KMS-11 (cell line): ENCODE measurements around the gene ATP6V1C2.

Experiments used
- H2AFZ ChIP-seq: fragments of 200-600 bp; sonication (generic); 2 replicates; pipeline ENCODE4 v1.6.1; 2016; ENCODE audit warnings: antibody characterized with exemption, mixed run types, low read depth
- H3K27ac ChIP-seq: fragments of 200-600 bp; sonication (generic); 2 replicates; pipeline ENCODE4 v1.6.1; 2016; ENCODE audit warnings: mild to moderate bottlenecking, mixed run types
- H3K27me3 ChIP-seq: fragments of 200-600 bp; sonication (generic); 2 replicates; pipeline ENCODE4 v1.6.1; 2017; ENCODE audit warnings: mild to moderate bottlenecking, low read depth, mixed run types, moderate library complexity; ENCODE audit not compliant: insufficient read depth
- H3K36me3 ChIP-seq: fragments of 200-600 bp; sonication (generic); 2 replicates; pipeline ENCODE4 v1.6.1; 2017; ENCODE audit warnings: mild to moderate bottlenecking, mixed run types; ENCODE audit not compliant: insufficient read depth
- H3K4me1 ChIP-seq: fragments of 200-600 bp; sonication (generic); 2 replicates; pipeline ENCODE4 v1.6.1; 2016; ENCODE audit warnings: mild to moderate bottlenecking, low read depth, mixed run types; ENCODE audit not compliant: poor library complexity, severe bottlenecking
- H3K4me2 ChIP-seq: fragments of 200-600 bp; sonication (generic); 2 replicates; pipeline ENCODE4 v1.7.0; 2016; ENCODE audit warnings: mild to moderate bottlenecking, mixed run types
- H3K4me3 ChIP-seq: fragments of 200-600 bp; sonication (generic); IDR thresholded peaks from 2 replicates; pipeline ENCODE4 v1.6.1; 2017; ENCODE audit warnings: low read depth, low read length, mixed read lengths; ENCODE audit not compliant: insufficient read depth
- H3K79me2 ChIP-seq: fragments of 200-600 bp; sonication (generic); 2 replicates; pipeline ENCODE4 v1.6.1; 2016; ENCODE audit warnings: low read depth, mixed run types; ENCODE audit not compliant: insufficient read depth
- H3K9ac ChIP-seq: fragments of 200-600 bp; sonication (generic); 2 replicates; pipeline ENCODE4 v1.6.1; 2016; ENCODE audit warnings: mild to moderate bottlenecking, mixed run types
- H4K20me1 ChIP-seq: fragments of 200-600 bp; sonication (generic); 2 replicates; pipeline ENCODE4 v1.6.1; 2016; ENCODE audit warnings: mild to moderate bottlenecking, mixed run types; ENCODE audit not compliant: insufficient read depth
- TF ChIP-seq, protein P1 (sequence below): fragments of 200-600 bp; sonication (generic); conservative IDR thresholded peaks from 2 replicates; pipeline ENCODE4 v1.6.1; 2017; ENCODE audit warnings: low read depth, mild to moderate bottlenecking, antibody characterized with exemption, low read length, moderate library complexity, mixed read lengths

ATP6V1C2 gene

DNA sequence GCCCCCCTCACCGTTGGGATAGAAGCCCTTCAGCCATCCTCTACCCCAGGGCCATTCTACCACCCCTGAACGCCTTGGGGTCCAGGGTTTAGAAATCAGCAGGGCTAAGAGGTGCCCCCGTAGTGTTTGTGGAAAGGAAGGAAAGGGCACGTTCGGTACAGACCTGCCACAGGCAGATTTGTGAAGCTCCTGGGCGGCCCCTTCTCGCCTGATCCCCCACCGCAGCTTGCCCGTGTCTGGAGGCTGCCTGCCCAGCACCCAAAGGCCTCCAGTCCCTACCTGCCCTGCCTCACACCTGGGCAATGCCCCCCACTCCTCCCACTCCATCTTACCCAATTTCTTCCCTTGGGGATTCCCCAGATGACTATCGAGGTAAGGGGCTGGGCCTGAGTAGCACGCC lies 21.2 kb downstream of the ATP6V1C2 start:
- Histone ChIP-seq H3K9ac (no peak overlapping the region), H3K27me3 (no peaks in the 10 kb centered on the region), H2AFZ (no peak overlapping the region), H3K79me2 (no peaks in the 10 kb centered on the region), H3K4me2 (no peak overlapping the region), H3K27ac (no peak overlapping the region), H3K4me3 (no peak overlapping the region), H3K36me3 (no peaks in the 10 kb centered on the region), H4K20me1 (no peaks in the 10 kb centered on the region), H3K4me1 (no peaks in the 10 kb centered on the region)
- TF ChIP-seq, protein P1, sequence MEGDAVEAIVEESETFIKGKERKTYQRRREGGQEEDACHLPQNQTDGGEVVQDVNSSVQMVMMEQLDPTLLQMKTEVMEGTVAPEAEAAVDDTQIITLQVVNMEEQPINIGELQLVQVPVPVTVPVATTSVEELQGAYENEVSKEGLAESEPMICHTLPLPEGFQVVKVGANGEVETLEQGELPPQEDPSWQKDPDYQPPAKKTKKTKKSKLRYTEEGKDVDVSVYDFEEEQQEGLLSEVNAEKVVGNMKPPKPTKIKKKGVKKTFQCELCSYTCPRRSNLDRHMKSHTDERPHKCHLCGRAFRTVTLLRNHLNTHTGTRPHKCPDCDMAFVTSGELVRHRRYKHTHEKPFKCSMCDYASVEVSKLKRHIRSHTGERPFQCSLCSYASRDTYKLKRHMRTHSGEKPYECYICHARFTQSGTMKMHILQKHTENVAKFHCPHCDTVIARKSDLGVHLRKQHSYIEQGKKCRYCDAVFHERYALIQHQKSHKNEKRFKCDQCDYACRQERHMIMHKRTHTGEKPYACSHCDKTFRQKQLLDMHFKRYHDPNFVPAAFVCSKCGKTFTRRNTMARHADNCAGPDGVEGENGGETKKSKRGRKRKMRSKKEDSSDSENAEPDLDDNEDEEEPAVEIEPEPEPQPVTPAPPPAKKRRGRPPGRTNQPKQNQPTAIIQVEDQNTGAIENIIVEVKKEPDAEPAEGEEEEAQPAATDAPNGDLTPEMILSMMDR: no peak

DNA sequence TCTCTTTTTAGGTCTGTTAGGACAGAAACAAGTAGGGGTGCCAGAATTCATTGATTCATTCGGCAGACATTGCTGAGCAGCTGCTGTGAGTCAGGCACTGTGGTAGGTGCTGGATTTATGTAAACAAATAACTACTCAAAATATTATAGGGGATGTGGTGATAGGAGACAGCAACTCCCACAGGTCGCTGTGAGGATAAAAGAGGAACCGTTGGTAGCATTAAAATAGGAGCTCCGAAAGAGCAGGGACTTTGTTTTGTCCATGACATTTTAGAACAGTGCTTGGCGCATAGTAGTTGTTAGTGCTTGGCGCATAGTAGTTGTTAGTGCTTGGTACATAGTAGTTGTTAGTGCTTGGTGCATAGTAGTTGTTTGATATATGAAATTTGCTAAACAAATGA lies 29.2 kb downstream of the ATP6V1C2 start:
- Histone ChIP-seq H3K27ac (no peak overlapping the region), H3K27me3 (no peaks in the 10 kb centered on the region), H3K9ac (no peak overlapping the region), H3K4me3 (no peak overlapping the region), H3K79me2 (no peaks in the 10 kb centered on the region), H3K4me1 (no peaks in the 10 kb centered on the region), H2AFZ (no peak overlapping the region), H3K36me3 (no peaks in the 10 kb centered on the region), H3K4me2 (no peak overlapping the region), H4K20me1 (no peaks in the 10 kb centered on the region)
- TF ChIP-seq, protein P1: no peak

DNA sequence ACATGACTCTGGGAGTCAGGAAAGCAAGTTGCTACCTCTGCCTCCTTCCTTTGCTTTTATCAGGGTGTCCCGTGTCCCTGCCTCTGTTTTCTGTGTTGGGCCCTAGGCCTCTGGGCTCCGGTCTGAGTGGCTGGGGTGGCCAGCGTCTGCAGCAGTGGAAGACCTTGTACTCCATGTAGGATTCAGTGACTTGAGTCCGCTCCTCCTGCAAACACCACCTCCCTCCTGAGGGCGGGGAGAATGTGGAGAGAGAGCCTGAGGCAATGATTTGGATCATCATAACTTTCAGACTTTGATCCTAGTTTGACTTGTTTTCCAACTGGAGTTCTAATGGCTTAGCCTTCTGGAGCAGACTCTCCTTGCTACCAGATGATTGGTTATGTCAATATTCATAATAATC lies 30.8 kb downstream of the ATP6V1C2 start:
- TF ChIP-seq, protein P1: no peak
- H3K79me2 ChIP-seq: no peaks in the 10 kb centered on the region
- H3K4me1 ChIP-seq: no peaks in the 10 kb centered on the region
- H3K27me3 ChIP-seq: no peaks in the 10 kb centered on the region
- H4K20me1 ChIP-seq: no peaks in the 10 kb centered on the region
- no peak overlapping the region for H2AFZ ChIP-seq
- H3K9ac ChIP-seq: no peak overlapping the region
- H3K36me3 ChIP-seq: no peaks in the 10 kb centered on the region
- no peak overlapping the region for H3K27ac ChIP-seq
- no peak overlapping the region for H3K4me3 ChIP-seq
- H3K4me2 ChIP-seq: no peak overlapping the region

DNA sequence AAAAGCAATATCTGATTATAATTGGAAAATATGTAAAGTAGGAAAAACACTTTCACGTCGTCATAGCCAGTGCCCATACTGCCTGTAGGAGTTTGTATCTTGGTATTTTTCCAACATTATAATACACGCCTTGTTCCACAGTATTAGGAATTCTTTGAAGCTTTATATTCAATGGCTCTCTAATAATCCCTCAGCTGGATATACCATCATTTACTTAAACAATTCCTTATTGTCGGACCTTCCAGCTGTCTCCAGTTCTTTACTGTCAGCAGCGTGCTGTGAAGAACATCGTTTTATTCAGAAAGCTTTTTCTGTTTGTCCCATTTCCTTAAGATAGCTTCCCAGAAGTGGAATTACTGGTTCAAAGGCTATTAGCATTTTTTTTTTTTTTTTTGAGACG lies 31.7 kb downstream of the ATP6V1C2 start:
- TF ChIP-seq, protein P1: no peak
- Histone ChIP-seq H3K27me3 (no peaks in the 10 kb centered on the region), H3K4me1 (no peaks in the 10 kb centered on the region), H4K20me1 (no peaks in the 10 kb centered on the region), H3K27ac (no peak overlapping the region), H3K36me3 (no peaks in the 10 kb centered on the region), H3K4me2 (no peak overlapping the region), H3K79me2 (no peaks in the 10 kb centered on the region), H2AFZ (no peak overlapping the region), H3K9ac (no peak overlapping the region), H3K4me3 (no peak overlapping the region)
